ENCODE data around the gene FOXB1. TPM values are rescaled to one million over a fixed set of nuclear protein-coding genes. Genes with fewer than 3 reads are reported as not detected.

Gene FOXB1
- under 1 TPM in 1 of 3 donors, not detected in 2; 0.08 TPM for polyA plus RNA-seq (ENCODE audit: insufficient read length in 3 of 3)

DNA sequence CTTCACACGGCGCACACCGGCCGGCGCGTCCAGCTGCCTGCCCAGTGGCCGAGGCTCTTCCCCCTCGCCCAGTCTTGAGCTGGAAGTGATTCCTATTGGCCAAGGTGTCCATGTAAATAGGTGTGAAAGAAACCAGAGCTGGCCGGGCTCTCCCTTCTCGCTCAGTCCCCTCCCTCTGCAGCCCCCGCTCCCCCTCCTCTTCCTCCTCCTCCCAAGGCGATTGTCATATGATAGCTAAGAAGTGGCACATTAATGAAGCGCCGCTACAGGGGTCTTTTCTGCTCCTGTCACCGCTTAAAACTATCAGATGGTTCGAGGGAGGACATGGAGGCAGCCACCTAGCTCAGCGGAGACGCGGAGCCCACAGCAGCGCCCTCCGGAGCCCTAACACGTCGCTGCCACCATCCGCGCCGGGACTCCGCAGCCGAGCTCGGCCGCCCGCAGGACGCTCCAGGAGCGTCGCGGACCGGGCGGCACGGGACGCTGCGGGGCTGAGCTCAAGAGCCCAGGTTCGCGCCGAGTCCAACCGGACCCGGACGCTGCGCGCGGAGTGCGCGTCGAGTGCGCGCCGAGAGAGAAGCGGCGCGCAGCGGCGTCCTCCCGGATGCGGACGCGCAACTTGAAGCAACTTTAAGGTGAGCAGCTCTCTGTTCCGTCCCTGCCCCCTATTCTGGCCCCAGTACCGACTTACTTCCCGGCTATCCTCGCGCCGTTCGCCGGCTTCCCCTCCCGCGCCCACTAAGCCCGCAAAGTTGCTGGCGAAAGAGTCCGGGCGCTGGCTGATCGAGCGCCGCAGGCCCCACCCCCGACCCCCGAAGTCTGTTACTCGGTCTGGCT lies at the start of gene FOXB1:
FOXB1 (plus strand) TSS at position 303 of the 837 bp plus-strand sequence. CDS start 653 bp downstream, outside the sequence.
- no peak for DNase-seq (ENCODE audit: low read depth in 3 of 3, low spot score in 2 of 3)

DNA sequence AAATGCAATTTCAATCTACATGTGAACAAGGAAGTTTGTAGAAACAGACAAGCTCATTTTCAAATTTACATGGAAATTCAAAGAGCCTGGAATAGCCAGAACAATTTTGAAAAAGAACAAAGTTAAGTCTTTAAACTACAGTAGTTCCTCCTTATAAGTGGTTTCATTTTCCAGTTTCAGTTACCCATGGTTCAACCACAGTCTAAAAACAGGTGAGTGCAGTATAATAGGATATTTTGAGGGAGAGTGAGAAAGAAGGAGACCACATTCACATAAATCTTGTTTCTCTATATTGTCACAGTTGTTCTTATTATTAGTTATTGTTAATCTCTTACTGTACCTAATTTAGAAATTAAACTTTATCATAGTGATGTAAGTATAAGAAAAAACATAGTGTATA lies 45.8 kb upstream of the FOXB1 start:
- DNase-seq (ENCODE audit: low read depth in 3 of 3, low spot score in 2 of 3) = no peak

DNA sequence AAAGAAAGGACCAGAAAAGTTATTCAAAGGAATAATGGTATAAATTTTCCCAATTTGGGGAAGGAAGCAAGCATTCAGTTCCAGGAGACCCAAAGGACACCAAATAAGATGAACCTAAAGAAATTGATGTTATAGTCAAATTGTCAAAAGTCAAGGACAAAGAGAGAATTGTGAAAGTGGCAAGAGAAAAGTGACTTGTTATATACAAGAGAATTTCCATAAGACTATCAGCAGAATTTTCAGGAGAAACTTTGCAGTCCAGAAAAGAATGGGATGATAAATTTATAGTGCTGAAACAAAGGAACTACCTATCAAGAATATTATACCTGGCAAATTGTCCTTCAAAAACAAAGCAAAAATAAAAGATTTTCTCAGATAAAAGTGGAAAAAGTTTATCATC lies 43.8 kb upstream of the FOXB1 start:
- no peak for DNase-seq (ENCODE audit: low read depth in 3 of 3, low spot score in 2 of 3)

DNA sequence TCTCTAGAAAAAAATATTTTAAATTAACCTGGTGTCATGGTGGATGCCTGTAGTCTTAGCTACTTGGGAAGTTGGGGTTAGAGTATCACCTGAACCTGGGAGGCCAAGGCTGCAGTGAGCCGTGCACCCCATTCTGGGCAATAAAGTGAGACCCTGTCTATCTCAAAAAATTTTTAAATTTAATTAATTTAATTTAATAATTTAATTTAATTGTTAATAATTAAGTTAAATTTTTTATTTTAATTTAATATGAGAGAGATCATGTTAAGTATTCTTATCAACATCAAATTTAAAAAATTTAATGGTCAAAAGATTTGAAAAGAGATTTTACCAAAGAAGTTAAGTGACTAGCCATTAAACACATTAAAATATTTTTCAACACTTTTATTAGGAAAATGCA lies 40.8 kb upstream of the FOXB1 start:
- no peak for DNase-seq (ENCODE audit: low read depth in 3 of 3, low spot score in 2 of 3)

DNA sequence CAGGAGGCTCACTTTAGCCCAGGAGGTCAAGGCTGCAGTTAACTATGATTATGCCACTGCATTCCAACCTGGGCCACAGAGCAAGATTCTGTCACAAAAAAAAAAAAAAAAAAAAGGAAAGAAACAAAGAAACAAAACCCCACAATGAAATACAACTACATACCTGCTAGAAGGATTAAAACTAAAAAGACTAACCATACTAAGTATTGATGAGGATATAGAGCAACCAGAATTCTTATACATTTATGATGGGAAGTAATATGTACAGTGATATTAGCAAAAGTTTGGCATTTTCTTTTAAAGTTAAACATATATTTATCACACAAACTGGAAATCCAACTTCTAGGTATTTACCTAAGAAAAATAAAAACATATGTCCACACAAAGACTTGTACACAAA lies 40.2 kb upstream of the FOXB1 start:
- DNase-seq (ENCODE audit: low read depth in 3 of 3, low spot score in 2 of 3) = no peak

DNA sequence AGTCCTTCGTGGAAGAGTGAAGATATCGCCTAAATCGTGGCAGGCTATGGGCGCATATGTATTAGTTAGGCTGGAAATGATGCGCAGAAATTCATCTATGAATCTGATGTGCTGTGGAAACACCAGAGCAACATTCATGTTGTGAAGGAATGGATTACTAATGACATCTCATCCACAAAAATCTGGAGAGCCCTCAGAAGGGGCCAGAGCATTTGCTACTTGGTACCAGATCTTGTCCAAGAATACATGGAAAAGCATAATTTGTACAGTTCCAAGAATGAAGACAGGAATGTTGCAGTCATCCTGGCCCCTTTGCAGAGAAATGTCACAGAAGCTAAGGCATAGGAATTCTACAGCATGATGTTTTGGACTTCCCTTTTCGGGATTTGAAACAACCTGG lies 38.4 kb upstream of the FOXB1 start:
- DNase-seq (ENCODE audit: low read depth in 3 of 3, low spot score in 2 of 3) = no peak

DNA sequence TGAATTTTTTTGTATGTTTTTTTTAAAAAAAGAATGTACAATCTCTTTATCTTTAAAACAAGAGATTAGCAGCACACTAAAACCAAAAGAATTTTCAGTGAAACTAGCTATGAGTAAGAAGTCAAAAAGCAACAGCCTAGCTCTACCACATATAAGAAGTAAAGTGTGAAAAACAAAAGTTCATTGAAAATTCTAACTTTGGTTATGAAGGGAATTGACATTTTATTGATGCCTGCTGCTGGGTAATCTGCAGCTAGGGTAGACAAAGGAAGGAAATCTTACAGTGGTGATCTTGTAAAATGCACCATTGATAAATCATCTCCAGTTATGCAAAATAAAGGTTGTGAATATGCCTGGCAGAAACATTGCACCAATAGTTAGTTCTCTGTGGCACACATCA lies 37.8 kb upstream of the FOXB1 start:
- no peak for DNase-seq (ENCODE audit: low read depth in 3 of 3, low spot score in 2 of 3)

DNA sequence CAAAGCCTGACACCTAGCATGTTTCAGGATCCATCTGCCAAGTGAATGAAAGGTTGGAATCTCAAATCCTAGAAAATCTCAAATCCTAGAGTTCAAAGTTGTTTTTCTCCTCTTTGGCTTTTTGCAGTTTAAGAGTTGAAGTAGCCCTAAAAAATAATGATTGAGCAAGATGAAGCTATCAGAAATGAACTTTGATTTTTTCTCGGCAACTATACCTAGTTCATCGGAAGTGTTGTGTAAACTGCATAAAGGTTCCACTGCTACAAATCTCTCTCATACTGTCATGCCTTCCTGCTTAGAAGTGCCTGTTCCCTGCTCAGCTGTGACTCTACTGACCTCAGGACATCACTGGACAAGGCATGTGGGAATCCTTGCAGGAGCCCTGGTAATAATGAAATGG lies 35.8 kb upstream of the FOXB1 start:
- DNase-seq (ENCODE audit: low read depth in 3 of 3, low spot score in 2 of 3) = no peak

DNA sequence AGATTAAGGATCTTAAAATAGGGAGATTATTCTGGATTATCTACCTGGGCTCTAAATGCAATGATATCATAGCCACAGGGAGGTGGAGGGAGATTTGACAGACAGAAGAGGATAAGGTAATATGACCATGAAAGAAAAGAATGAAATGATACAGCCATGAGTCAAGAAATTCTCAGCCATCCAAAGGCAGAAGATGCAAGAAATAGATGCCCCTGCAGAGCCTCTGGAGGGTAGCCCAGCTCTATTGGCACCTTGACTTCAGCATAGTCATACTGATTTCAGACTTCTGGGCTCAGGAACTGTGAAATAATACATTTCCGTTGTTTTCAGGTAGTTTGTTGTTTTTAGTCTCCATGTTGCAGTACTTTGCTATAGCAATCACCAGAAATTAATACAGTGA lies 31.9 kb upstream of the FOXB1 start:
- no peak for DNase-seq (ENCODE audit: low read depth in 3 of 3, low spot score in 2 of 3)

DNA sequence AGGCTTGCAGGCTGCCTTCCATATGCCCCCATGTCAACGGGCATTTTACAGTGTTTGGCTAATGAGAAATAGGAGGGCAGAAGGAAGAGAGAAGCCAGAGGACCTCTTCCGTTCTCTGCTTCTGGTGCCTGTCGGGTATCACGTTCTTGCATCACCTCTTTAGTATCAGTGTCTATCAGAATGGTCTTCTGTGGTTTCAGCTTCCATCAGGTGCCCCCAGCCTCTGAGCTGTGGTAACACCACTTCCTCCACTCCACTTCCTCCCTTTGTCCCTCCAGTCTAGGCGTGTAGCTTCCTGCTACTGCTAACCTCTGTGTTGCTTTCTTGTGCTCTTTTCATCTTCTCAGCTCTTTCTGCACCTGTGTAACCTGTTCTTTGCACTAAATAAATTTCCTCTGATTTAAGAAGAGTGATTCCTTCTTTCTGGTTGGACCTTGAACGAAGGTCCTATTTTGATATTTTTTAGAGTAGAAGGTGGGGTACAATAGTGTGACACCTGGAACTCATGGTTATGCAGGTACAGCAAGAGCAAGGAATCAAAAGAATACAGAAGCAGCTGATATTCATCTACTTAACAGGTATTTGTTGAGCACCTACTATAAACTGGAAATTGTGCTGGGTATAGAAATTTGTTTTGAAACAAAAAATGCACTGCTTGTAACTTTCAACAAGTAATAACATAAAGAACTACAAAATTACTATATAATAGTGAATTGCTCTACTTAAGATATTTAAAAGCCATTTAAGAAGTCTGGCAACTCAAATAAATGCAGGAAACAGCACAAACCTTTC lies 27.4 kb upstream of the FOXB1 start:
- no peak for DNase-seq (ENCODE audit: low read depth in 3 of 3, low spot score in 2 of 3)

DNA sequence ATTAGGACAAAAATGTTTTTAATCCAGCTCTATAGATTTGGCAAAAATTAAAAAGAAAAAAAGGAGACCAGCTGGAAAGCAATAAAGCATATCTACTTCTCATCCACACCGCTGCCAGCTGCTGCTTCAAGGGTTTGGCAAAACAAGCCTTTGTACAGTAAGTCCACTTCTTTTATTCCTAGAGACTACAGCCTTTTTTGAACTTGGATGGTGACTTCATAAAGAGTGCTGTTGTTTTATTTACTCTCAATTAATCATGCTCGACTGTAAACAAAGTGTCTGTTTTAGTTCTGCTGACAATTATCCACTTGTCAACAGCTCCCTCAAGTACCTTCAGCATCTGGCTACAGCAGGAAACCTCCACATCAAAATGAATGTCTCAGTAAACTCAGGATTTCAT lies 12.3 kb upstream of the FOXB1 start:
- DNase-seq (ENCODE audit: low read depth in 3 of 3, low spot score in 2 of 3) = no peak

DNA sequence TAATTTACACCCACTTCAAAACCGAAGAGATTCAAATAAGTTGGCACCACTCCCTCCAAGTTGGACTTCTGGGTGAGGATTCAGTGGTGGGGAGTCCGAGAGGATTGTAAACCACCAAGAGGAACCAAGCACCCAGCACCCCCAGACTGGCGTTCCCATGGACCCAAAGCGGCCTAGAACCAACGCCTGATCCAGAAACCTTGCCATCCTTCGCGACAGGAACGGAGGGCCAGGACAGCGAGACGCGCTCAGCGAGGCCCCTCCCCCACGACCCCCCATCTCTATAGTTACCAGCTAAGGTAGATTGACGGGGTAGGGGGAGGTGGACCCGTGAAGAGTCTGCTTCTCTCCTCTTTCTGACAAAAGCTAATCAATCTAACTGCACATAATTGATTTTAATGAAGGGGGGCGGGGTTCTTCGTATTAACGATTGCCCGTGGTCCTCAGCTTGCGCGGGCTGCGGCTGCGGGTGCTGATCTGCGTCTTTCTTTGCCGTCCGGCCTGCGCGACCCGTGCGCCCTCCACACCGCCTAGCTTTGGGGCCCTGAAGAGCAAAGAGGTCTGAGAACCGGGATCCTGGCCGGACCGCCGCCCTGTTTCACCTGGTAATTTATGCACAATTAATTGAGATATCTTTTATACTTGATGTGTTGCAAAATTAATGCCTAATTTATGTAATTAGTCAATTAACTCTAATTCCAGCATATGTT lies 10.9 kb upstream of the FOXB1 start:
- DNase-seq (ENCODE audit: low read depth in 3 of 3, low spot score in 2 of 3) = no peak

DNA sequence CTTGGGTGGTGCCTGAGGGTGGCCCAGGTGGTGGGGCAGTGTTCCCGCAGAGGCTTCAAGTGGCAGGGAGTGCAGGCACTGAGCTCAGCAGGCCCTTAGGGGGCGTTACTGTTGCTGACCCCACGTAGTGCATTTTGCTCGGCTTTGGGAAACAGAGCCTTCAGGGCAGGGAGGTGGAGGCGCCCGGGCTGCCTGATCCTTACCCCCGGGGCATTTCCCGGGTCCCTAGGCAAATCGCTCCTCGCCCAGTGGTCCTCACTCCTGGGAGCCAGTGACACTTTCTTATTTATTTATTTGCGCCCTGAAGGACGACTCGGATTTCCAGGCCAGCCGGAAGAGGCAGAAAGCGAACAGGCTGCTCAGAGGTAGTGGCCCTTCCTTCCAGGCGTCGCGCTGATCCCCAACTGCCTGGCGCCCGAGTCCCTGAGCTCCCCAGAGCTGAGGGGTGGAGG lies 10.1 kb upstream of the FOXB1 start:
- DNase-seq (ENCODE audit: low read depth in 3 of 3, low spot score in 2 of 3) = no peak

DNA sequence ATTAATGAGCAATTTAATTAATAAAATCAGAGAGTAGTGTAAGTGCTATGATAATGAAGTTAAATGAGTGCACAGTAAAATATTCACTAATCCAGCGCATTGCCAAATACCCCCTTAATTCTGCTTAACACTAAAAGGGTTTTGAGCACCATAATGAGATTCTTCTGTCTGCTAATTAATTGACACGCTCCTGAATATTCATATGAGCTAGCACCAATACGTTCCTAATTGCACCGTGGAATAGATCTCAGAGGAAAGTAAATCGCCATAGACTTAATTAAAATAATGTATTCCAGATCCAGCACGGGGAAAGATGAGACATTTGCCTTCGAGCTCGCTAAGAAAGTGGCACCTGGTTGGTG lies 9.6 kb upstream of the FOXB1 start:
- no peak for DNase-seq (ENCODE audit: low read depth in 3 of 3, low spot score in 2 of 3)

DNA sequence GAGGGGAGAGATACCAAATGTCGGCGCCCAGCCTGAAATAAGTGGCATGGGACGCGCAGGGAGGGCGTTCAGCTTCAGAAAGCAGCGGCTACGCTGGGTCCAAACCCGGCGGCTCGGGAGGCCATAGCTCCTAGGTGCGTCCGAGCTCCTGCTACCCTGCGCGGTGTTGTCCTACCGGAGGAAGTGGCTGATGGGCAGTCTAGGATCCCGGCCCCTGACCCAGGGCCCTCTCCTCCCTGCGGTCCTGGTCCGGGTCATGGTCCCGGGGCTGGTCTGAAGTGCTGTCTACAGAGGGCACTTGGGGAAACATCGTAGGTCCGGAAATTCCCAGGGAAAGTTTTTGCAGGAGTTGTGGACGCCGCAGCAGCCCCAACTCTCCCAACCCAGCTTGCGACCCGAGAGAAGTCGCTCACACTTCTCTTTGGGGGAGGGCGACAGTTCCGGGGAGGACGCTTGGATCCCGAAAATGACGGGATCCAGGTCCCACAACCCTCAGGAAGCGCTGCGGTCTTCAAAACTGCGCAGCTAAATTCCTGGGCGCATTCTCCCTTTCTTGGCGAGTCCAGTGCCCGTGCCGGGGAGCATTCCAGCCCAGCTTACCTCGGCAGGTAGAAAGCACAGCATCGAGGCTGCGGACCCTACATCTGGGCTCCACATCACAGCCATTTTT lies 9.1 kb upstream of the FOXB1 start:
- no peak for DNase-seq (ENCODE audit: low read depth in 3 of 3, low spot score in 2 of 3)

DNA sequence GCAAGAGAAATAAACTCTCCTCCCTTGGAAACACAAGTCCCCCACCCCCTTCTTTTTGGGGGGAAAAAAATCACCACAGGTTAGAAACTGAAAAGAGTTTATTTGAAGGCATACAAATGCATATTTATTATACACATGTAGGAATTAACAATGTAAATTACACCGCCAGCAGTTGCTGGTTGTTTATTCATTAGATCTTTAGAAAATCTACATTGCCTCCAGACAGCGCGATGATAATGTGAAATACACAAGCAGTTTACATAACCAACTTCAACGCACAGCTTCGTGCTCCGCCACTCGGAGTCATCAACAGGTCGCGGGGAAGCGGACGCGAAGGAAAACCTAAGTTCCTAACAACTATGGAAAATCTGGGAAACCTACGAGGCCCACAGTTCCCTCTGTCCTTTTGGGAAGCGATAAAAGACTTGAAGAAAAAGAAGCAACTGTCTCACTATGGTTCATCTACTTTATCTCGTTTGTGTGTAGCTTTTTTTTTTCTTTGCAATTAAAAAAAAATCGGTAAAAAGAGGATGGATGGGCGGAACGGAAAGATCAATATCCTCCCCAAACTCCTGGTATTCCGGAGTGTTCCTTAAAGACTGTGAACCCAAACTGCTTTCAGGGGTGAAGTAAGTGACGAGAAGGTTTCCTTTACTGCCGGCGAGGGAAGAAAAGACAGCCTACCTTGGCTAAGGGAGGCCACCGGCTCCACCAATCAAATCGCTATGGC lies 8.4 kb upstream of the FOXB1 start:
- no peak for DNase-seq (ENCODE audit: low read depth in 3 of 3, low spot score in 2 of 3)

DNA sequence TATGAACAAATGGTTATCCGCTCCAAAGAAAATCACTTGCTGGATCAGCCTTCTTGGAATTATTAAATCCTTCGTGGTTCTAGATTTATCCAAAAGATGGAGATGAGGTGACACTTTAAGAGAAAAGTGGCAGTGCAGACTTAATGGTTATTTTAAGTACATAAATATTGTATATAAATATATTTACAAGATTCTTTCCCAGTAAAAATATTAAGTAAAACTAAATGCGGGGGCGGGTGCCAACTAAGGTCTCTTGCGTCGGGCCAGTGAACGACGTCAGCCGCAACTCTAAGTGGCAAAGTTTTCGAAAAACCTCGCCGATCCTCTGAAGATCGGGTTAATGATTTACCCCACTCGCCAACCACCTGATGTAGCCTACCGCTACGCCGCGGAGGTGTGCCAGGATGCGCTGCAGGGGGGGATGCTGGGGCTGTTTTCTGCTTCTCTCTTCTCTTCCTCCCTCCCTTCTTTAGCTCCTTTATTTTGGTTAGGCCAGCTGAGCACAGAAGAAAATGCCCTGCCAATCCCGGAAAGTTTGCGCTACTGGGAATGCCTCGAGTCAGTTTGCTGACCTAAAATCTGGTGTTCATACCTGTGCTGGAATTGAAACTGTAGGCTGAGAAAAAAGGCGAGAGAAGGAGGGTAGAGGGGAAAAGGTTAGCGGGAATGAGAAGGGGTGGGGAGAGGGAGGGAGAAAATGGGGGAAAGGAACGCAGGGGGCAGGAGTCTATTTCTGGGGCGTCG lies 7.6 kb upstream of the FOXB1 start:
- DNase-seq (ENCODE audit: low read depth in 3 of 3, low spot score in 2 of 3) = no peak

DNA sequence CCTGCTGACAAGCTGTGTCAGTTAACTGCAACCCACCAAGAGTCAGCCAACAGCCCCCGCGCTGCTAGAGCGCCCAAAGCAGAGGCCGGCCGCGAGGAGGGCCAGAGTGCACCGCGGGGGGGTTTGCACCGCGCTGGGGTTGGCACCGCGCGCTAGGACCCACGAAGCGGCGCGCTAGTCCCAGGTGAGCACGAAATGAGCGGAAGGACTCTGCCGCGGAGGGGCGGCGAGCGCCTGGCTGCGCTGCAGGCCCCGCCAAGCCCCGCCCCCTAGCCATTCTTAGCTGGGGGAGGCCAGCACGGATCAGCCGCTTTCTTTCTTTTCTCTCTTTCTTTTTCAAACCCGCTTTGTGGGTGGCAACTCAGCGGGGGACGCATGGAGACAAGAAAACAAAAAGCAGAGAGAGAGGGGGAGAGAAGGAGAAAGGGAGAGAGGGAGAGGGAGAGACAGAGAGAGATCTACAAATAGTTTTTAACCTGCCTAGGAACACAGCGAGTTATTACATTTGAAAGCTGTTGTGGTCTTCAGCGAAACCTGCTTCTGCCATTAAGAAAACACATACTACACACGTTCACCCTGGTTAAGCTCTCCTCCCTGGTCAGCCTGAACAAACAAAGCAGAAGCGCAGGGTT lies 6.9 kb upstream of the FOXB1 start:
- no peak for DNase-seq (ENCODE audit: low read depth in 3 of 3, low spot score in 2 of 3)

Data from right renal cortex interstitium (tissue), 3 donors.